ENCODE measurements around the gene WEE2. TPM values are rescaled to one million over a fixed set of nuclear protein-coding genes. Genes with fewer than 3 reads are reported as not detected.
A peak's percentile ranks its signal among the peaks of the same experiment; 100 is the strongest.

WEE2 gene
- total RNA-seq, 1 experiment from 2014 or later, result not detected

DNA sequence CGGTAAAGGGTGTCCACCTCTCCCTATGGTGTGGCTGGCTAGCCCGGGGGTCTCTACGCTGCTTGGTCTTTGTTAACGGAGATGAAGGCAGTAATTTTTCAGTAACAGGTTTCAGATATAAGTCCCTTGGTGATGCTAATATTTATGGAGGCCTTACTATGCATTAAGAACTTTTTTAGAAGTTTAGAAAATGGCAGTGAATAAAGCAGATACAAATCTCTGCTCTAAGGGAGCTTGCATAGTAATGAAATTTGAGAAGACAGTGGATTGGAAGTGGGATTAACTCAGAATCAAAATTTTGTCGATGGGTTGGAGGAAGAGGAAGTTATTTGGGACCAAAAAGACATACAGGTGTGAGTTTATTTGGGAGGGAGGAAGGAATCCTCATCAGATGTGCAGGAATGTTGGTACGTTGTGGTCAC, 30.4 kb downstream of the WEE2 start:
- TF ChIP-seq, protein P1, sequence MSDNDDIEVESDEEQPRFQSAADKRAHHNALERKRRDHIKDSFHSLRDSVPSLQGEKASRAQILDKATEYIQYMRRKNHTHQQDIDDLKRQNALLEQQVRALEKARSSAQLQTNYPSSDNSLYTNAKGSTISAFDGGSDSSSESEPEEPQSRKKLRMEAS (IDR thresholded peaks at IDR 0.05), result peak; percentile 30; the same call in 1 of the 2 replicates
- TF ChIP-seq, protein P2, sequence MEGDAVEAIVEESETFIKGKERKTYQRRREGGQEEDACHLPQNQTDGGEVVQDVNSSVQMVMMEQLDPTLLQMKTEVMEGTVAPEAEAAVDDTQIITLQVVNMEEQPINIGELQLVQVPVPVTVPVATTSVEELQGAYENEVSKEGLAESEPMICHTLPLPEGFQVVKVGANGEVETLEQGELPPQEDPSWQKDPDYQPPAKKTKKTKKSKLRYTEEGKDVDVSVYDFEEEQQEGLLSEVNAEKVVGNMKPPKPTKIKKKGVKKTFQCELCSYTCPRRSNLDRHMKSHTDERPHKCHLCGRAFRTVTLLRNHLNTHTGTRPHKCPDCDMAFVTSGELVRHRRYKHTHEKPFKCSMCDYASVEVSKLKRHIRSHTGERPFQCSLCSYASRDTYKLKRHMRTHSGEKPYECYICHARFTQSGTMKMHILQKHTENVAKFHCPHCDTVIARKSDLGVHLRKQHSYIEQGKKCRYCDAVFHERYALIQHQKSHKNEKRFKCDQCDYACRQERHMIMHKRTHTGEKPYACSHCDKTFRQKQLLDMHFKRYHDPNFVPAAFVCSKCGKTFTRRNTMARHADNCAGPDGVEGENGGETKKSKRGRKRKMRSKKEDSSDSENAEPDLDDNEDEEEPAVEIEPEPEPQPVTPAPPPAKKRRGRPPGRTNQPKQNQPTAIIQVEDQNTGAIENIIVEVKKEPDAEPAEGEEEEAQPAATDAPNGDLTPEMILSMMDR (IDR thresholded peaks at IDR 0.05 in 2 of 3, conservative IDR thresholded peaks at IDR 0.05 in 1 of 3; ENCODE audit: borderline replicate concordance in 1 of 3, insufficient read depth in 1 of 3, low read depth in 2 of 3, low read length in 2 of 3), result 0 out of 6 replicates have a peak, but pooled peaks of 1 of the 3 experiments have one; percentile 11
- no peak for TF ChIP-seq EGR1 (IDR thresholded peaks at IDR 0.05; ENCODE audit: low read depth)
- TF ChIP-seq CEBPB (IDR thresholded peaks at IDR 0.05; ENCODE audit: low read depth), result no peak
- no peak for TF ChIP-seq ZFX (IDR thresholded peaks at IDR 0.05)
- no peak for TF ChIP-seq FOSL1 (IDR thresholded peaks at IDR 0.05; ENCODE audit: low read depth)
- POLR2A ChIA-PET, result interaction anchor here (1.0 to 1.4 kb wide), 2 partner anchors 17 to 84 kb away, joined by 3 to 4 read pairs; no protein-coding TSS in a partner anchor
- H3K4me1 ChIP-seq (ENCODE audit: control insufficient read depth in 1 of 2, insufficient read depth in 2 of 2, low read length in 2 of 2), result peaks cover 4 to 13% of the 10 kb centered on the region in 2 experiments; a peak in 3 of 4 replicates
- ATAC-seq (peak; percentile 75), DNase-seq (ENCODE audit: low read depth, low spot score) (no peak)
- peak overlapping the region; percentile 84 for H3K4me2 ChIP-seq (ENCODE audit: low read length)
- intact Hi-C loops (cut with micrococcal nuclease), result loop anchor here (1.0 to 10.0 kb wide), 3 partner anchors 84 to 724 kb away; partner anchors contain the start of genes AGK and MRPS33
- RAD21 ChIA-PET (ENCODE audit: low non-redundant PET in 1 of 2, low total read pairs in 2 of 2, uncharacterized antibody in 2 of 2, unreplicated experiment in 2 of 2), result no interaction called here
- H3K9me3 ChIP-seq (ENCODE audit: control insufficient read depth in 1 of 2, insufficient read depth in 1 of 2, low read depth in 1 of 2, low read length in 2 of 2), result no peaks in the 10 kb centered on the region
- CTCF ChIA-PET, result interaction anchor here (1.0 to 2.5 kb wide), 9 partner anchors 9 to 188 kb away, joined by 3 to 21 read pairs (median 3); partner anchors contain the start of gene WEE2
- no peak overlapping the region for H2AFZ ChIP-seq (ENCODE audit: low read depth, low read length, poor library complexity, severe bottlenecking)
- BruUV-seq (replicated peaks), result TSS peak; percentile 74
- H4K20me1 ChIP-seq (ENCODE audit: insufficient read depth), result peaks cover 6% of the 10 kb centered on the region; the same call in 1 of the 2 replicates
- peak overlapping the region; percentile 86 to 88 for H3K4me3 ChIP-seq (replicated peaks in 1 of 2; ENCODE audit: low read depth in 1 of 2, low read length in 2 of 2)
- peak overlapping the region; percentile 66 for H3K27ac ChIP-seq (ENCODE audit: low read depth, low read length)
- H3K27me3 ChIP-seq (ENCODE audit: insufficient read depth, low read length), result no peaks in the 10 kb centered on the region
- H3K79me2 ChIP-seq (ENCODE audit: insufficient read depth, low read length), result peaks cover 54% of the 10 kb centered on the region
- no peaks in the 10 kb centered on the region for H3K9me2 ChIP-seq (ENCODE audit: insufficient read depth)
- H3K9ac ChIP-seq (ENCODE audit: low read length), result peak overlapping the region; percentile 89
- peaks cover 29 to 30% of the 10 kb centered on the region in 2 experiments for H3K36me3 ChIP-seq (ENCODE audit: control insufficient read depth in 1 of 2, insufficient read depth in 2 of 2, low read length in 2 of 2)

DNA sequence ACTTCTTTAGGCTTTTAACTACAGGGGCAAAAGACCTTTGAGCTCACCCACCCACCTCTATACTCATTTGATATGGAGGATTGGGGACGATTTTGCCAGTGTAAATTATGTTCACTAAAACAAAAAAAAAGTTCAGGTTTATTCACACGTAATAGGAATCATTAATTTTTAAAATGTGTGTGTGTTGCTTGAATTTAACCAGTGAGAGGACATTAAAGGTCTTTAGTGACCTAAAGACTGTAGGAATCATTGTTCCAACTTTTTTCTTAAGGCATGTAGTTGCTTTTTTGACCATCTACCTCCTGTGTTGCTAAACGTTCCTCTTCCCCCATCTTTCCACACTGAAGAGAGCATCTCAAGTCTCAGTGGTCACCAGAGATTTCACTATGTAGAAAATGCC, 31.1 kb downstream of the WEE2 start:
- CTCF ChIA-PET, result interaction anchor here (1.5 to 1.6 kb wide), 2 partner anchors 17 to 31 kb away, joined by 3 to 4 read pairs; partner anchors contain the start of gene WEE2
- RAD21 ChIA-PET (ENCODE audit: low non-redundant PET in 1 of 2, low total read pairs in 2 of 2, uncharacterized antibody in 2 of 2, unreplicated experiment in 2 of 2), result no interaction called here
- Histone ChIP-seq H3K36me3 (ENCODE audit: control insufficient read depth in 1 of 2, insufficient read depth in 2 of 2, low read length in 2 of 2) (peaks cover 35 to 36% of the 10 kb centered on the region in 2 experiments), H3K9me3 (ENCODE audit: control insufficient read depth in 1 of 2, insufficient read depth in 1 of 2, low read depth in 1 of 2, low read length in 2 of 2) (no peaks in the 10 kb centered on the region), H3K4me2 (ENCODE audit: low read length) (peak overlapping the region; percentile 84), H3K79me2 (ENCODE audit: insufficient read depth, low read length) (peaks cover 61% of the 10 kb centered on the region), H3K27ac (ENCODE audit: low read depth, low read length) (no peak overlapping the region), H3K27me3 (ENCODE audit: insufficient read depth, low read length) (no peaks in the 10 kb centered on the region), H3K9ac (ENCODE audit: low read length) (peak overlapping the region; percentile 89), H3K4me1 (ENCODE audit: control insufficient read depth in 1 of 2, insufficient read depth in 2 of 2, low read length in 2 of 2) (peaks cover 4 to 13% of the 10 kb centered on the region in 2 experiments; a peak in 3 of 4 replicates), H2AFZ (ENCODE audit: low read depth, low read length, poor library complexity, severe bottlenecking) (no peak overlapping the region), H4K20me1 (ENCODE audit: insufficient read depth) (peaks cover 6% of the 10 kb centered on the region; the same call in 1 of the 2 replicates), H3K4me3 (replicated peaks in 1 of 2; ENCODE audit: low read depth in 1 of 2, low read length in 2 of 2) (peak overlapping the region; percentile 86 to 88), H3K9me2 (ENCODE audit: insufficient read depth) (no peaks in the 10 kb centered on the region)
- no peak for ATAC-seq
- DNase-seq (ENCODE audit: low read depth, low spot score), result no peak
- intact Hi-C loops (cut with micrococcal nuclease), result loop anchor here (2.0 to 10.0 kb wide), 2 partner anchors 184 to 724 kb away; partner anchors contain the start of genes AGK and MRPS33
- BruUV-seq (replicated peaks), result no TSS peak
- POLR2A ChIA-PET, result no interaction called here
- no peak for TF ChIP-seq RAD21 (IDR thresholded peaks at IDR 0.05; ENCODE audit: low read depth)
- no peak for TF ChIP-seq SIN3A (IDR thresholded peaks at IDR 0.05; ENCODE audit: low read depth)
- TF ChIP-seq CBX3 (IDR thresholded peaks at IDR 0.05; ENCODE audit: low read depth), result no peak
- TF ChIP-seq, protein P3, sequence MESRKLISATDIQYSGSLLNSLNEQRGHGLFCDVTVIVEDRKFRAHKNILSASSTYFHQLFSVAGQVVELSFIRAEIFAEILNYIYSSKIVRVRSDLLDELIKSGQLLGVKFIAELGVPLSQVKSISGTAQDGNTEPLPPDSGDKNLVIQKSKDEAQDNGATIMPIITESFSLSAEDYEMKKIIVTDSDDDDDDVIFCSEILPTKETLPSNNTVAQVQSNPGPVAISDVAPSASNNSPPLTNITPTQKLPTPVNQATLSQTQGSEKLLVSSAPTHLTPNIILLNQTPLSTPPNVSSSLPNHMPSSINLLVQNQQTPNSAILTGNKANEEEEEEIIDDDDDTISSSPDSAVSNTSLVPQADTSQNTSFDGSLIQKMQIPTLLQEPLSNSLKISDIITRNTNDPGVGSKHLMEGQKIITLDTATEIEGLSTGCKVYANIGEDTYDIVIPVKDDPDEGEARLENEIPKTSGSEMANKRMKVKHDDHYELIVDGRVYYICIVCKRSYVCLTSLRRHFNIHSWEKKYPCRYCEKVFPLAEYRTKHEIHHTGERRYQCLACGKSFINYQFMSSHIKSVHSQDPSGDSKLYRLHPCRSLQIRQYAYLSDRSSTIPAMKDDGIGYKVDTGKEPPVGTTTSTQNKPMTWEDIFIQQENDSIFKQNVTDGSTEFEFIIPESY (IDR thresholded peaks at IDR 0.05; ENCODE audit: extremely low read depth, insufficient replicate concordance, low read length), result no peak
- TF ChIP-seq, protein P2 (IDR thresholded peaks at IDR 0.05 in 2 of 3, conservative IDR thresholded peaks at IDR 0.05 in 1 of 3; ENCODE audit: borderline replicate concordance in 1 of 3, insufficient read depth in 1 of 3, low read depth in 2 of 3, low read length in 2 of 3), result no peak
- TF ChIP-seq, protein P1 (IDR thresholded peaks at IDR 0.05), result no peak
- no peak for TF ChIP-seq POLR2A (IDR thresholded peaks at IDR 0.05; ENCODE audit: borderline replicate concordance, extremely low read depth, insufficient read depth, insufficient read length)
- TF ChIP-seq EZH2phosphoT487 (IDR thresholded peaks at IDR 0.05; ENCODE audit: borderline replicate concordance), result no peak
